ENCODE results near the gene SNX25.

Gene SNX25

DNA sequence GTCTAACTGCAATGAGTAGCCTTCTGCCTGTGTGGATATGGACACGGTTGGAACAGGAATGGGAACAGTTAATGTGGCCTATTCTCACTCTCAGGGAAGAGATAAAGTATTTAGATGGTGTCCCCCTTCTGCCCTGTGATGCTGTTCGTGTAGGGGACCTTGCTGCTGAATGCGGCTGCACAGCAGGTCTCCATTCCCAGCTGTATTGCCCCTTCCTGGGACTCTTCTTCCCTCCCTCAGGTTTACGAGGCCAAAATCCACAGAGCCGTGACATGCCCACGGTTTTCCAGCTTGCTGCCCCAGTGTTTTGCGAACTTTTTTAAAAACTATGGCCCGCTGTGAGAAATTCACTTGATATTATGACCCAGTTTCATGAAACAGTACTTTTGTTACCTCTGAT lies 50.3 kb downstream of the SNX25 start:
- TF ChIP-seq, protein P1, sequence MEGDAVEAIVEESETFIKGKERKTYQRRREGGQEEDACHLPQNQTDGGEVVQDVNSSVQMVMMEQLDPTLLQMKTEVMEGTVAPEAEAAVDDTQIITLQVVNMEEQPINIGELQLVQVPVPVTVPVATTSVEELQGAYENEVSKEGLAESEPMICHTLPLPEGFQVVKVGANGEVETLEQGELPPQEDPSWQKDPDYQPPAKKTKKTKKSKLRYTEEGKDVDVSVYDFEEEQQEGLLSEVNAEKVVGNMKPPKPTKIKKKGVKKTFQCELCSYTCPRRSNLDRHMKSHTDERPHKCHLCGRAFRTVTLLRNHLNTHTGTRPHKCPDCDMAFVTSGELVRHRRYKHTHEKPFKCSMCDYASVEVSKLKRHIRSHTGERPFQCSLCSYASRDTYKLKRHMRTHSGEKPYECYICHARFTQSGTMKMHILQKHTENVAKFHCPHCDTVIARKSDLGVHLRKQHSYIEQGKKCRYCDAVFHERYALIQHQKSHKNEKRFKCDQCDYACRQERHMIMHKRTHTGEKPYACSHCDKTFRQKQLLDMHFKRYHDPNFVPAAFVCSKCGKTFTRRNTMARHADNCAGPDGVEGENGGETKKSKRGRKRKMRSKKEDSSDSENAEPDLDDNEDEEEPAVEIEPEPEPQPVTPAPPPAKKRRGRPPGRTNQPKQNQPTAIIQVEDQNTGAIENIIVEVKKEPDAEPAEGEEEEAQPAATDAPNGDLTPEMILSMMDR (IDR thresholded peaks at IDR 0.05; ENCODE audit: low read depth, low read length, missing control alignments) = no peak
- no peak for DNase-seq (ENCODE audit: low read depth)
- H3K4me3 ChIP-seq (ENCODE audit: low read depth, low read length) = no peak overlapping the region

DNA sequence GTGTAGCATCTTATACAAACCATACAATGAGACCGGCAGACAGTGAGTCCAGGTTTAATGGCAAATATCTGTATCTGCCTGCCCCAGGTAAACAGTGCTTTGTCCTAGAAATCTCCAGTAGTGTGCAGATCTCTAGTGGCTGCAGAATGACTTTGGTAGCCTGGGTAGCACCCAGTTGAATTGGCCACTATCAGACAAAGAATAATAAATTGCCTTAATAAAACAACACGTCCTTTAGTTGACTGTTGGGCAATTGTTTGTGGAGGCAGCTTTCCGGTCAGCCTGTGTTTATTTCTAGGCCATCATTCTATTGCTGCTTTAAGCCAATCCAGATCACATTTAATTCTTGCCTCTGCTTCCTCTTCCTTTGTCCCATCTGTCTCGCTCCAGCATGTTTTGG lies 52.5 kb downstream of the SNX25 start:
- TF ChIP-seq, protein P1 (IDR thresholded peaks at IDR 0.05; ENCODE audit: low read depth, low read length, missing control alignments) = no peak
- no peak overlapping the region for H3K4me3 ChIP-seq (ENCODE audit: low read depth, low read length)
- DNase-seq (ENCODE audit: low read depth) = no peak

DNA sequence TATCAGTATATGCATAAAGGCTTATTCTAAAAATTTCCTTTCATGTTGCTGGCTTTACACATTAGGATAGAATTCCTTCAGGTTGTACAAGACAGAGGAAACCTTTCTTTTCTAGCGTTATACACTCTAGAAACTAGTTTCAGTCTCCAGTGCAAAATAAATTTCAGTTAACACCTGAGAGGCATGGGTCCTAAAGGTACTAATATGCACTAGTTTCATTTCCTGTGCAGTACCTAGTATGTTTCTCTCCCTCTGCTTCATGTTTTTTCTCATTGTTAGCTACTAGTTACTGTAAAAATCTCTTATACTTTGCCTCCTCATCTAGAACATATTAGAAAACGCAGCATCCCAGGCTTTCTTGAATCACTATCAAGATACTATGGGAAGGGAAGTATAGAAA lies 54.0 kb downstream of the SNX25 start:
- no peak overlapping the region for H3K4me3 ChIP-seq (ENCODE audit: low read depth, low read length)
- peak; percentile 33 for DNase-seq (ENCODE audit: low read depth)
- TF ChIP-seq, protein P1 (IDR thresholded peaks at IDR 0.05; ENCODE audit: low read depth, low read length, missing control alignments) = no peak

DNA sequence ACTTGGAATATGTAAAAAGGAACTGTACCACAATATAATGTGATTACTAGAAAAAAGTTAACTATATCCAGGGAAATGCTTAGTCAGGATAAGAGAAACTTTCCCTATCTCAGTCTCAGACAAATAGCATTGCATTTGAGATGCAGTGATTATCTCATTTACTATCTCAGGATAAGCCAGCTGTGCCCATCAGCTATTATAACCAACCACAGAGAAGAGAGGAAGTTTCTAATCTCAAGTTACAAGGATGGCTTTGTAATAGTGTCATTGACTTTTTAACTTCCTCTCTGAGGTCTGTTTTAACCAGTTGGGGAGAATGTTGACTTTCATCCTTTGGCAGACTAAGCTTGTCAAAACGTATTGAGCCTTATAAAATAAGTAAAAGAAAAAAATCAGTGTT lies 56.5 kb downstream of the SNX25 start:
- no peak overlapping the region for H3K4me3 ChIP-seq (ENCODE audit: low read depth, low read length)
- DNase-seq (ENCODE audit: low read depth) = no peak
- TF ChIP-seq, protein P1 (IDR thresholded peaks at IDR 0.05; ENCODE audit: low read depth, low read length, missing control alignments) = no peak

DNA sequence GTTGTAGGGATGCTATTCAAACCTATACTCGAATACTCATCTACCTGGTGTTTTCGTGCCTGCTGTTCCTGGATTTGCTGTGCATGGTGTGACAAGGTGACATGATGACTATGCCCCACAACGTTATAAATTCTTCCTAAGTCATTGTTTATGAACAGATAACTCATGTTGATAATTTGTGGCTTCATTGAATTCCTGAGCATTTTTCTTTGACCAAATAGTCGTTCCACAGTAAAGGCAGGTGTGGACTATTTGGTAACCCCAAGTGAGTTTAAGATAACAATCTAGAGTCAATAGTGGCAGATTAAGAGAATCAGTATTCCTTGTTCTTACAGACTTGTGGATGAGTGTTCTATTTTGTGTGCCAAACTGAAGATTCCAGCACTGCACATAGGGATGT lies 59.9 kb downstream of the SNX25 start:
- H3K4me3 ChIP-seq (ENCODE audit: low read depth, low read length) = no peak overlapping the region
- TF ChIP-seq, protein P1 (IDR thresholded peaks at IDR 0.05; ENCODE audit: low read depth, low read length, missing control alignments) = no peak
- DNase-seq (ENCODE audit: low read depth) = no peak

DNA sequence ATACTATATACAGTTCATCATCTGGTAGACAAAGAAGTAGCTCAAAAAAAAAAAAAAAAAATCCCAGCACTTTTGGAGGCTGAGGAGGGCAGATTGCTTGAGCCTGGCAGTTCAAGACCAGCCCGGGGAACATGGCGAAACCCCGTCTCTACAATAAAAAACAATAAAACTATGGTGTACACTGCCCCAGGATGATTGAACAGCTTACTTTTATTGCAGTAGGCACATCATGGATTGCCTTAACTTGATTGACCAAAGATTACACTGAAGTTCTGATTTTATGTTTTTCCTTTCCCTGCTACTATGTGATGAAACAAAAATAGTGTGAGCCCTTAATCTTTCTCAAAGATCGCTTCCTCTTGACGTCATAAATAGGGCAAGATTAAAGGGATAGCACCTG lies 60.6 kb downstream of the SNX25 start:
- DNase-seq (ENCODE audit: low read depth) = no peak
- TF ChIP-seq, protein P1 (IDR thresholded peaks at IDR 0.05; ENCODE audit: low read depth, low read length, missing control alignments) = no peak

DNA sequence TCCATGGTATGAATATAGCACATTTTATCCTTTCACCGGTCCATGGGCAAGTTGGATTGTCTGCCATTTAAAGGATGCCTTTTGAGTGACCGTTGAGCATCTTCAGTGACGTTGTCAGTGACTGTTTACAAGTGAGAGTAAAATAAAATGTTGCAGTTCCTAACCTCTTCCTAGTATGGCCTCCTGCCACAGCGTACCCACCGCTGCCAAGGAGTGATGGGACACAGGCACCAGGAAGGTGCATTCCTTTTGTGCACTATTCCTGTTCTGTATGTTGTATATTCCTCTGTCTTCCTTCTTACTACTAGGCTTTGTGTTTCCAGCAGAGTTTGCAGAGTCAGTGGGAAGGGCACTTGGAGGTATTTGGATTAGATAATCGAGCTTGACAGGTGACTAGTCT lies 61.5 kb downstream of the SNX25 start:
- H3K4me3 ChIP-seq (ENCODE audit: low read depth, low read length) = no peak overlapping the region
- no peak for DNase-seq (ENCODE audit: low read depth)

More for the DNA sequence above, 60.6 kb downstream of the SNX25 start:
- H3K4me3 ChIP-seq (ENCODE audit: low read depth, low read length) = no peak overlapping the region

More for the DNA sequence above, 61.5 kb downstream of the SNX25 start:
- TF ChIP-seq, protein P1 (IDR thresholded peaks at IDR 0.05; ENCODE audit: low read depth, low read length, missing control alignments) = no peak

All from GM12864 (cell line).